Psoas muscle (tissue), 8 donors: ENCODE measurements around the gene WDR48. TPM values are rescaled to one million over a fixed set of nuclear protein-coding genes. Genes with fewer than 3 reads are reported as not detected.

Experiments
- ATAC-seq, 4 donors: fragments of 200-7000 bp; cut with Tn5 transposase; one replicate each; pipeline ENCODE4 v1.9.1; 2020; ENCODE audit warnings: moderate library complexity in 3 of 4, mild to moderate bottlenecking in 2 of 4
- DNase-seq, 2 donors: peaks; one replicate each; pipeline ENCODE4 v3.0.0-alpha.2; 2020
- H3K27ac ChIP-seq: fragments of 200-600 bp; one replicate; pipeline ENCODE4 v1.8.0; 2022
- H3K27me3 ChIP-seq, 3 donors: fragments of 200-600 bp in 1 of 3; one replicate each; pipeline versions ENCODE4 v1.6.1 to v1.8.0; 2013 to 2022; ENCODE audit warnings: low read length in 2 of 3, mild to moderate bottlenecking in 2 of 3, moderate library complexity in 1 of 3; ENCODE audit not compliant: insufficient read depth in 3 of 3
- H3K36me3 ChIP-seq, 2 donors: fragments of 200-600 bp in 1 of 2; one replicate each; pipeline versions ENCODE4 v1.6.1 to v1.8.0; 2013 to 2022; ENCODE audit warnings: low read depth in 1 of 2, mild to moderate bottlenecking in 1 of 2, moderate library complexity in 1 of 2; ENCODE audit not compliant: insufficient read depth in 1 of 2
- H3K4me1 ChIP-seq: fragments of 200-600 bp; one replicate; pipeline ENCODE4 v1.8.0; 2022
- H3K4me3 ChIP-seq: fragments of 200-600 bp; one replicate; pipeline ENCODE4 v1.8.0; 2022; ENCODE audit warnings: mild to moderate bottlenecking
- H3K9me3 ChIP-seq: fragments of 200-600 bp; one replicate; pipeline ENCODE4 v1.8.0; 2022
- WGBS, 3 donors: extraction: QIAGEN DNeasy Blood & Tissue Kit; methylation state at CpG; one replicate each; pipeline versions ENCODE4 v1.1.6 to v1.1.7; 2013; 5-methylcytosine and 5-hydroxymethylcytosine counted together
- intact Hi-C, 2 donors: fragments of 100-400 bp; cut with DNase I; formaldehyde crosslinking; loops; one replicate each; pipeline versions ENCODE4 v1.11.0 to v1.14.2; 2022
- polyA plus RNA-seq, 3 donors: library from polyadenylated mRNA; stranded (reverse); fragments of 200-250 nt; gene quantifications; one replicate each; pipeline ENCODE4 v1.2.3, GENCODE V29; 2013
- total RNA-seq, 4 donors: library from RNA; stranded (reverse); fragmentation: NEBNext Ultra II Directional in 2 of 4; extraction: Animal tissue kit (Norgen Biotek cat#: 25700) in 2 of 4; gene quantifications; one replicate each; pipeline versions ENCODE4 v1.2.1 to v1.2.4, GENCODE V29; 2021 to 2023
- TF ChIP-seq, protein P1 (sequence below): fragments of 200-600 bp; IDR thresholded peaks from one replicate; pipeline ENCODE4 v1.8.0; 2022; ENCODE audit warnings: antibody characterized with exemption
- donor health status: healthy with polysubstance abuse.
- donor health status: DM: no; HTN: no; CAD: no; lungs with moderate emphysema.
- donor health status: Bipolar disorder and iron deficiency.
- donor health status: healthy.
- donor health status: DM: yes; HTN: yes; CAD: no.
- donor health status: DM: no; HTN: no; CAD: no.
- donor health status: DM: no; HTN: no; CAD: no.
- donor health status: DM: yes; HTN: yes; CAD: no.

WDR48 gene
- total and polyA plus RNA-seq, 7 donors: 8.7 to 27.6 (median 16.0) TPM

DNA sequence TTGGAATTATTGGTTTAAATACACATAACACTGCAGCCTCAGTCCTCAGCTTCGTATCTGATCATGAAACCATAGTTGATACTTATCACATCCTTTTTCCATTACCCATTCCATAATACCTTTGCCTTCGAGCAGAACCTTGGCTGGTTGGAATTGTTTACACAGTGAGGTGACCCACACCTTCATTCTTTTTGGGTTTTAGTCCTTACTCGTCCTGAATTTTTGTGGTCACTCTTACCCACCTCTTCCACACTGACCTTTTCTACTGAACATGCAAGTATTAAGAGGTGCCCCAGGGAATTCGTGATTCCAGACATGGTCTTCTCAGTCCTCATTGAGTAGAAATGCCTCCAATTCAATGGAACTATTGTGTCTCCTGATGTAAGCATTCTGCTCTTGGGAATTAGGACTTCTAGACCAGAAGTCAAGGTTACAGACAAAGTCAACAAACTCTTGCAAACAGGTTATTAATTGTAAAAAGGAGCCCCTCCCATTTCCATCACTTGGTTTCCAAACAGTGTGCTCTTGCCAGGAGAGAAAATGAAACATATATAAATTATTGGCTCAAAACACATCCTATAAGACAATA, 37.8 kb upstream of the WDR48 start:
- Histone ChIP-seq H3K36me3 (no peaks in the 10 kb centered on the region), H3K9me3 (no peaks in the 10 kb centered on the region), H3K4me1 (no peaks in the 10 kb centered on the region), H3K27ac (no peak overlapping the region), H3K4me3 (no peak overlapping the region), H3K27me3 (peaks cover 0 to 3% (median 0%) of the 10 kb centered on the region in 3 donors)
- TF ChIP-seq, protein P1, sequence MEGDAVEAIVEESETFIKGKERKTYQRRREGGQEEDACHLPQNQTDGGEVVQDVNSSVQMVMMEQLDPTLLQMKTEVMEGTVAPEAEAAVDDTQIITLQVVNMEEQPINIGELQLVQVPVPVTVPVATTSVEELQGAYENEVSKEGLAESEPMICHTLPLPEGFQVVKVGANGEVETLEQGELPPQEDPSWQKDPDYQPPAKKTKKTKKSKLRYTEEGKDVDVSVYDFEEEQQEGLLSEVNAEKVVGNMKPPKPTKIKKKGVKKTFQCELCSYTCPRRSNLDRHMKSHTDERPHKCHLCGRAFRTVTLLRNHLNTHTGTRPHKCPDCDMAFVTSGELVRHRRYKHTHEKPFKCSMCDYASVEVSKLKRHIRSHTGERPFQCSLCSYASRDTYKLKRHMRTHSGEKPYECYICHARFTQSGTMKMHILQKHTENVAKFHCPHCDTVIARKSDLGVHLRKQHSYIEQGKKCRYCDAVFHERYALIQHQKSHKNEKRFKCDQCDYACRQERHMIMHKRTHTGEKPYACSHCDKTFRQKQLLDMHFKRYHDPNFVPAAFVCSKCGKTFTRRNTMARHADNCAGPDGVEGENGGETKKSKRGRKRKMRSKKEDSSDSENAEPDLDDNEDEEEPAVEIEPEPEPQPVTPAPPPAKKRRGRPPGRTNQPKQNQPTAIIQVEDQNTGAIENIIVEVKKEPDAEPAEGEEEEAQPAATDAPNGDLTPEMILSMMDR: no peak
- WGBS, 3 donors: 64 to 77% (median 70%) methylated on average over 4 of the region's 4 CpGs
- no peak for ATAC-seq
- no peak for DNase-seq
- intact Hi-C loops: no loop called here

DNA sequence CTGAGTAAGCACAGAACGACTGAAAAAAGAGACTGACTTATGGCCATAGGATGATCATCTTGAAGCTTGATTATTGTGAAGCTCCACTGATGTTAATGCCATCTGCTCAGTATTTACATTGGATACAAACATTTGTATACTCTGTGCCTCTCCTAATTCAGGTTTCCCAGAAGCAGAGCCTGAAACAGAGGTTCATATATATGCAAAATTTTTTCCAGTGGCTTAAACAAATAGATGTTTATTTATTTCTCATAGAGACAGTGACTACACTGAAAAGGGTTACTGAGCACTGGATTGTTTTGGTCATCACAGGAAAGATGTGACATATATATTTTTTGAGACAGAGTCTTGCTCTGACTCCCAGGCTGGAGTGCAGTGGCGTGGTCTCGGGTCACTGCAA, 36.4 kb upstream of the WDR48 start:
- Histone ChIP-seq H3K4me3 (no peak overlapping the region), H3K27ac (no peak overlapping the region), H3K27me3 (peaks cover 0 to 4% (median 2%) of the 10 kb centered on the region in 3 donors), H3K9me3 (no peaks in the 10 kb centered on the region), H3K4me1 (no peaks in the 10 kb centered on the region), H3K36me3 (no peaks in the 10 kb centered on the region)
- intact Hi-C loops: no loop called here
- DNase-seq (no peak), ATAC-seq (no peak)
- TF ChIP-seq, protein P1: no peak
- WGBS, 3 donors: 79 to 81% (median 79%) methylated on average over 3 of the region's 3 CpGs

DNA sequence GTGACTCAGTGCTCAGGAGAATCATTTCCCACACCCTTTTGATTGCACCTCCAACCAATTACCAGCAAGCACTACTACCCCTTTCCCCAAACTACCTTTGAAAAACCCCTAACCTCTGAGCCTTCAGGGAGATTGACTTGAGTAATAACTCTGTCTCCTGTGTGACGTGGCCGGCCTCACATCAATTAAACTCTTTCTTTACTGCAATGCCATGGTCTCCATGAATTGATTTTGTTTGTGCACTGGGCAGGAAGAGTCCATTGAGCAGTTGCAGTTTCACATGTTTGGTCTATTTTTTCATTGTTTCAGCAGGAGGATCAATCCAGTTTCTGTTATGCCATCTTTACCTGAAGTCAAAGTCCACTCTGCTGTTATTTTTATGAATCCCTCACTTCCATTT, 32.5 kb upstream of the WDR48 start:
- DNase-seq (no peak), ATAC-seq (no peak)
- no peaks in the 10 kb centered on the region for H3K9me3 ChIP-seq
- no peaks in the 10 kb centered on the region for H3K4me1 ChIP-seq
- TF ChIP-seq, protein P1: no peak
- 72 to 82% (median 77%) methylated on average over 2 of the region's 2 CpGs for WGBS, 3 donors
- H3K27me3 ChIP-seq: peaks cover 0 to 4% (median 2%) of the 10 kb centered on the region in 3 donors
- no peaks in the 10 kb centered on the region for H3K36me3 ChIP-seq
- intact Hi-C loops: no loop called here
- no peak overlapping the region for H3K4me3 ChIP-seq
- H3K27ac ChIP-seq: no peak overlapping the region

DNA sequence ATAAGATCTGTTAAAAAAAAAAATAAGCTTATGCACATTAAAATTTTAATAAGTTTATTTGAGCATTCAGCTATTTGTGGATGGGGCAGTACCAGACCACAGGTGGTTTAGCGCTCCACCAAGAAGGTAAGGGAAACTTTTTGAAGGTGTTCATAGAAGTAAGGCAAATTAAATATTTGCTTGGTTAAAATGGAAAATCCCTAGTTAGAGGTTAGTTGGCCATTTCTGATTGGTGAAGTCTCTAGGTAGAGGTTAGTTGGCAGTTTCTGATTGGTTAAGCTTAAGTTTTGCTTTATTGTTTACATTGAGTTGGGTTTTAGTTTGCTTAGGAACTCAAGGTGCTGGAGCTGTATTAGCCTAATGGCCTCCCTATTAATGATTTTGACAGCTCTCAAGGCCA, 30.8 kb upstream of the WDR48 start:
- Histone ChIP-seq H3K4me1 (no peaks in the 10 kb centered on the region), H3K9me3 (no peaks in the 10 kb centered on the region), H3K27ac (no peak overlapping the region), H3K27me3 (peaks cover 0 to 4% (median 2%) of the 10 kb centered on the region in 3 donors), H3K4me3 (no peak overlapping the region), H3K36me3 (no peaks in the 10 kb centered on the region)
- no peak for DNase-seq
- TF ChIP-seq, protein P1: no peak
- intact Hi-C loops: loop anchor here in 1 of 2 donors (10.0 kb wide), 1 partner anchor 496 kb away; no protein-coding TSS in a partner anchor
- 99 to 100% (median 100%) methylated on average over 1 of the region's 1 CpG for WGBS, 3 donors
- no peak for ATAC-seq
